Measurements from ENCODE around the gene GRIN3B. TPM values are rescaled to one million over a fixed set of nuclear protein-coding genes. Genes with fewer than 3 reads are reported as not detected.

Gene GRIN3B
- total RNA-seq, 1 donor from 2014 or later = 1.4 TPM

GRCh38 chr19:1003283-1003682, 3.1 kb downstream of the GRIN3B start:
- Mint-ChIP-seq H3K4me3 (ENCODE audit: low read depth) (no peak overlapping the region), H3K36me3 (ENCODE audit: insufficient read depth) (peaks cover 5% of the 10 kb centered on the region), H3K9me3 (ENCODE audit: low read depth) (no peaks in the 10 kb centered on the region), H3K4me1 (ENCODE audit: low read depth) (no peaks in the 10 kb centered on the region), H3K27me3 (peaks cover 29% of the 10 kb centered on the region), H3K27ac (no peak overlapping the region)
- TF ChIP-seq, protein P1, sequence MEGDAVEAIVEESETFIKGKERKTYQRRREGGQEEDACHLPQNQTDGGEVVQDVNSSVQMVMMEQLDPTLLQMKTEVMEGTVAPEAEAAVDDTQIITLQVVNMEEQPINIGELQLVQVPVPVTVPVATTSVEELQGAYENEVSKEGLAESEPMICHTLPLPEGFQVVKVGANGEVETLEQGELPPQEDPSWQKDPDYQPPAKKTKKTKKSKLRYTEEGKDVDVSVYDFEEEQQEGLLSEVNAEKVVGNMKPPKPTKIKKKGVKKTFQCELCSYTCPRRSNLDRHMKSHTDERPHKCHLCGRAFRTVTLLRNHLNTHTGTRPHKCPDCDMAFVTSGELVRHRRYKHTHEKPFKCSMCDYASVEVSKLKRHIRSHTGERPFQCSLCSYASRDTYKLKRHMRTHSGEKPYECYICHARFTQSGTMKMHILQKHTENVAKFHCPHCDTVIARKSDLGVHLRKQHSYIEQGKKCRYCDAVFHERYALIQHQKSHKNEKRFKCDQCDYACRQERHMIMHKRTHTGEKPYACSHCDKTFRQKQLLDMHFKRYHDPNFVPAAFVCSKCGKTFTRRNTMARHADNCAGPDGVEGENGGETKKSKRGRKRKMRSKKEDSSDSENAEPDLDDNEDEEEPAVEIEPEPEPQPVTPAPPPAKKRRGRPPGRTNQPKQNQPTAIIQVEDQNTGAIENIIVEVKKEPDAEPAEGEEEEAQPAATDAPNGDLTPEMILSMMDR (IDR thresholded peaks at IDR 0.05; ENCODE audit: unreplicated experiment) = no peak
- no peak for DNase-seq (ENCODE audit: low spot score, unreplicated experiment)

DNA sequence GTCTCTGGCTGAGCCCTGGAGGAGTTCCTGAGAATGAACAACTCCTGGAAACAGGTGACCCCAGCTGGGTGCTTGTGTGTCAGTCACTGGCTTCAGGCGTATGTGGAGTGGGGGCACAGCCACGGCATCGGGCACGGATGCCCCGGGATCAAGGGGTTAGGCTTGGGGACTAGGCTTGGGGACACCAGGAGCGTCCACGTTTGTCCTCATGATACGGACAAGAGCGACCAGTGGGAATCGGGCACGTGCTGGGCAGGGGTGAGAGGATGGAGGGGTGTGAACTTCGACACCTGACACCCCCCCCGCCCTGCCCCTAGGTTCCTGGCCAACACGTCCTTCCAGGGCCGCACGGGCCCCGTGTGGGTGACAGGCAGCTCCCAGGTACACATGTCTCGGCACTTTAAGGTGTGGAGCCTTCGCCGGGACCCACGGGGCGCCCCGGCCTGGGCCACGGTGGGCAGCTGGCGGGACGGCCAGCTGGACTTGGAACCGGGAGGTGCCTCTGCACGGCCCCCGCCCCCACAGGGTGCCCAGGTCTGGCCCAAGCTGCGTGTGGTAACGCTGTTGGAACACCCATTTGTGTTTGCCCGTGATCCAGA, 4.1 kb downstream of the GRIN3B start:
- peaks cover 5% of the 10 kb centered on the region for H3K36me3 Mint-ChIP-seq (ENCODE audit: insufficient read depth)
- H3K4me1 Mint-ChIP-seq (ENCODE audit: low read depth) = no peaks in the 10 kb centered on the region
- H3K27ac Mint-ChIP-seq = no peak overlapping the region
- TF ChIP-seq, protein P1 (IDR thresholded peaks at IDR 0.05; ENCODE audit: unreplicated experiment) = no peak
- DNase-seq (ENCODE audit: low spot score, unreplicated experiment) = no peak
- no peaks in the 10 kb centered on the region for H3K9me3 Mint-ChIP-seq (ENCODE audit: low read depth)
- peaks cover 20% of the 10 kb centered on the region for H3K27me3 Mint-ChIP-seq
- no peak overlapping the region for H3K4me3 Mint-ChIP-seq (ENCODE audit: low read depth)

DNA sequence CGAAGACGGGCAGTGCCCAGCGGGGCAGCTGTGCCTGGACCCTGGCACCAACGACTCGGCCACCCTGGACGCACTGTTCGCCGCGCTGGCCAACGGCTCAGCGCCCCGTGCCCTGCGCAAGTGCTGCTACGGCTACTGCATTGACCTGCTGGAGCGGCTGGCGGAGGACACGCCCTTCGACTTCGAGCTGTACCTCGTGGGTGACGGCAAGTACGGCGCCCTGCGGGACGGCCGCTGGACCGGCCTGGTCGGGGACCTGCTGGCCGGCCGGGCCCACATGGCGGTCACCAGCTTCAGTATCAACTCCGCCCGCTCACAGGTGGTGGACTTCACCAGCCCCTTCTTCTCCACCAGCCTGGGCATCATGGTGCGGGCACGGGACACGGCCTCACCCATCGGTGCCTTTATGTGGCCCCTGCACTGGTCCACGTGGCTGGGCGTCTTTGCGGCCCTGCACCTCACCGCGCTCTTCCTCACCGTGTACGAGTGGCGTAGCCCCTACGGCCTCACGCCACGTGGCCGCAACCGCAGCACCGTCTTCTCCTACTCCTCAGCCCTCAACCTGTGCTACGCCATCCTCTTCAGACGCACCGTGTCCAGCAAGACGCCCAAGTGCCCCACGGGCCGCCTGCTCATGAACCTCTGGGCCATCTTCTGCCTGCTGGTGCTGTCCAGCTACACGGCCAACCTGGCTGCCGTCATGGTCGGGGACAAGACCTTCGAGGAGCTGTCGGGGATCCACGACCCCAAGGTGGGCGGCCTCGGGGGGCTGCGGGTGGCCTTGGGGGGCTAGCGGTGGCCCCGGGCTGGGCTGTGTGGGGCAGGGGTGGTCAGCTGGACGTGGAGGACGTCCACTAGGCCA, 4.8 kb downstream of the GRIN3B start:
- no peak for DNase-seq (ENCODE audit: low spot score, unreplicated experiment)
- H3K9me3 Mint-ChIP-seq (ENCODE audit: low read depth) = no peaks in the 10 kb centered on the region
- peaks cover 5% of the 10 kb centered on the region for H3K36me3 Mint-ChIP-seq (ENCODE audit: insufficient read depth)
- TF ChIP-seq, protein P1 (IDR thresholded peaks at IDR 0.05; ENCODE audit: unreplicated experiment) = no peak
- no peak overlapping the region for H3K27ac Mint-ChIP-seq
- H3K4me3 Mint-ChIP-seq (ENCODE audit: low read depth) = peak overlapping the region; percentile 19
- H3K4me1 Mint-ChIP-seq (ENCODE audit: low read depth) = no peaks in the 10 kb centered on the region
- H3K27me3 Mint-ChIP-seq = peaks cover 14% of the 10 kb centered on the region

DNA sequence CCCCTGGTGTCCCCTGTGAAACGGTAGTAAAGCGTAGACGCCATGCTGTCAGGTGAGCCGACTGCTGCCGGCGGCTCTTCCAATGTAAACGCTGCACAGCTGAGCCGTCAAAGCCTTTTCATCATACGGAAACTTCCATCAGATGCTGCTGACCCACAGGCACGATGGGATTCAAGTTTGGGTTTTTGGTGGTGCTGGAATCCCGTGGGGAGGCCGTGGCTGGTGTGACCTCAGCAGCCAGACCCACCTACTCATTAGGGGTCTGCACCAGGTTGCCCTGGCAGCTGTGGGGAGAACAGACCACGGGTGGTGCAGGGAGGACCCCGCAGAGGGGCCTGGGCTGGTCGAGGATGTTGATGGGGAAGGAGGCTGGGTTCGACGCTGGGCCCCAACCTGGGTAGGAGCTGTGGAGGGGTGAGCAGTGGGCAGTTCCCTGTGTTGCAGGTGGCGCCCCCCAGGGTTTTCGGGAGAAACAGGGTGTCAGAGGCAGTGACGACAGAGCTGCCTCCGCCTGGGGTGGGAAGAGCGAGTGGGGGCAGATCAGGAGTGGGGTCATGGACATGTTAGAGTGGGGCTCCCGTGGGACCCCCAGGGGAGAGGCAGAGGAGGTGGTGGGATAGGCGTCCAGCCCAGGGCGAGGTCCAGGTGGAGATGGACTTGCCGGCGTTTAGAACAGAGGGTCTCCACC, 6.6 kb downstream of the GRIN3B start:
- peaks cover 5% of the 10 kb centered on the region for H3K36me3 Mint-ChIP-seq (ENCODE audit: insufficient read depth)
- H3K27ac Mint-ChIP-seq = no peak overlapping the region
- TF ChIP-seq, protein P1 (IDR thresholded peaks at IDR 0.05; ENCODE audit: unreplicated experiment) = no peak
- no peak for DNase-seq (ENCODE audit: low spot score, unreplicated experiment)
- H3K27me3 Mint-ChIP-seq = peaks cover 11% of the 10 kb centered on the region
- H3K4me1 Mint-ChIP-seq (ENCODE audit: low read depth) = no peaks in the 10 kb centered on the region
- H3K9me3 Mint-ChIP-seq (ENCODE audit: low read depth) = no peaks in the 10 kb centered on the region
- no peak overlapping the region for H3K4me3 Mint-ChIP-seq (ENCODE audit: low read depth)

Data from progenitor cell of endocrine pancreas (in vitro differentiated cells).